Activated B cell treated with CpG ODN at 0.5 μM for 24 hours (primary cell): ENCODE results near the gene RXRA. TPM values are rescaled to one million over a fixed set of nuclear protein-coding genes. Genes with fewer than 3 reads are reported as not detected.
"Not testable (repeated sequence)": the region's sequence is repeated elsewhere in the genome, so short reads cannot be mapped to it uniquely, and the experiment has no call there.

Experiments
- ATAC-seq: fragments of 200-7000 bp; cut with Tn5 transposase; one replicate; pipeline ENCODE4 v1.10.0; 2021; ENCODE audit warnings: low read depth, mild to moderate bottlenecking, moderate library complexity
- CTCF ChIA-PET: fragments of 350-600 bp; sonication (Branson Sonifier 250); formaldehyde crosslinking; loops from one replicate; lab custom pipeline; 2021; ENCODE audit warnings: antibody characterized with exemption; lab: Charles Lee
- POLR2A ChIA-PET: fragments of 350-600 bp; sonication (Branson Sonifier 250); formaldehyde crosslinking; loops from one replicate; lab custom pipeline; 2021; ENCODE audit warnings: antibody characterized with exemption; lab: Charles Lee
- DNase-seq: peaks from one replicate; pipeline ENCODE4 v3.0.0; 2022
- H3K27ac Mint-ChIP-seq: one replicate; pipeline ENCODE4 v1.8.0; 2020; ENCODE audit warnings: mixed read lengths
- H3K27me3 Mint-ChIP-seq: one replicate; pipeline ENCODE4 v1.8.0; 2021; ENCODE audit warnings: mixed read lengths
- H3K36me3 Mint-ChIP-seq: one replicate; pipeline ENCODE4 v1.8.0; 2021; ENCODE audit warnings: low read depth, mixed read lengths
- H3K4me1 Mint-ChIP-seq: one replicate; pipeline ENCODE4 v1.8.0; 2021; ENCODE audit warnings: mixed read lengths
- H3K4me3 Mint-ChIP-seq: one replicate; pipeline ENCODE4 v1.8.0; 2020; ENCODE audit warnings: mild to moderate bottlenecking, mixed read lengths
- H3K9me3 Mint-ChIP-seq: one replicate; pipeline ENCODE4 v1.8.0; 2020; ENCODE audit warnings: mixed read lengths
- intact Hi-C: fragments of 100-400 bp; cut with micrococcal nuclease; formaldehyde crosslinking; loops from one replicate; pipeline ENCODE4 v1.15.1; 2024
- total RNA-seq: library from RNA; stranded (reverse); gene quantifications from 2 replicates; pipeline ENCODE4 v1.2.3, GENCODE V29; 2022
- TF ChIP-seq, protein P1 (sequence below): fragments of 200-600 bp; IDR thresholded peaks from one replicate; pipeline ENCODE4 v1.8.0; 2022; ENCODE audit warnings: antibody characterized with exemption, mild to moderate bottlenecking

The RXRA gene
- total RNA-seq, 1 donor from 2014 or later: 5.0 TPM

DNA sequence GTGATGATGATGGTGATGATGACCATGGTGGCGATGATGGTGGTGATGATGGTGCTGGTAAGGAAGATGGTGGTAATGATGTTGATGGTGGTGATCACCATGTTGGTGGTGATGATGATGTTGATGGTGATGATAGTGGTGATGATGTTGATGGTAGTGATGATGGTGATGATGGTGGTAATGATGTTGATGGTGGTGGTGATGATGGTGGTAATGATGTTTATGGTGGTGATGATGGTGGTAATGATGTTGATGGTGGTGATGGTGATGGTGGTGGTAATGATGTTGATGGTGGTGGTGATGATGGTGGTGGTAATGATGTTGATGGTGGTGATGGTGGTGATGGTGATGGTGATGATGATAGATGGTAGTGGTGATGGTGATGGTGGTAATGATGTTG, 20.7 kb upstream of the RXRA start:
- TF ChIP-seq, protein P1, sequence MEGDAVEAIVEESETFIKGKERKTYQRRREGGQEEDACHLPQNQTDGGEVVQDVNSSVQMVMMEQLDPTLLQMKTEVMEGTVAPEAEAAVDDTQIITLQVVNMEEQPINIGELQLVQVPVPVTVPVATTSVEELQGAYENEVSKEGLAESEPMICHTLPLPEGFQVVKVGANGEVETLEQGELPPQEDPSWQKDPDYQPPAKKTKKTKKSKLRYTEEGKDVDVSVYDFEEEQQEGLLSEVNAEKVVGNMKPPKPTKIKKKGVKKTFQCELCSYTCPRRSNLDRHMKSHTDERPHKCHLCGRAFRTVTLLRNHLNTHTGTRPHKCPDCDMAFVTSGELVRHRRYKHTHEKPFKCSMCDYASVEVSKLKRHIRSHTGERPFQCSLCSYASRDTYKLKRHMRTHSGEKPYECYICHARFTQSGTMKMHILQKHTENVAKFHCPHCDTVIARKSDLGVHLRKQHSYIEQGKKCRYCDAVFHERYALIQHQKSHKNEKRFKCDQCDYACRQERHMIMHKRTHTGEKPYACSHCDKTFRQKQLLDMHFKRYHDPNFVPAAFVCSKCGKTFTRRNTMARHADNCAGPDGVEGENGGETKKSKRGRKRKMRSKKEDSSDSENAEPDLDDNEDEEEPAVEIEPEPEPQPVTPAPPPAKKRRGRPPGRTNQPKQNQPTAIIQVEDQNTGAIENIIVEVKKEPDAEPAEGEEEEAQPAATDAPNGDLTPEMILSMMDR: no peak
- Mint-ChIP-seq H3K4me1 (peaks cover 3% of the 10 kb centered on the region), H3K27ac (no peak overlapping the region), H3K27me3 (peaks cover 2% of the 10 kb centered on the region), H3K4me3 (no peak overlapping the region), H3K36me3 (no peaks in the 10 kb centered on the region), H3K9me3 (no peaks in the 10 kb centered on the region)
- intact Hi-C loops: no loop called here
- POLR2A ChIA-PET: no interaction called here
- CTCF ChIA-PET: no interaction called here
- DNase-seq: no peak
- ATAC-seq: no peak

DNA sequence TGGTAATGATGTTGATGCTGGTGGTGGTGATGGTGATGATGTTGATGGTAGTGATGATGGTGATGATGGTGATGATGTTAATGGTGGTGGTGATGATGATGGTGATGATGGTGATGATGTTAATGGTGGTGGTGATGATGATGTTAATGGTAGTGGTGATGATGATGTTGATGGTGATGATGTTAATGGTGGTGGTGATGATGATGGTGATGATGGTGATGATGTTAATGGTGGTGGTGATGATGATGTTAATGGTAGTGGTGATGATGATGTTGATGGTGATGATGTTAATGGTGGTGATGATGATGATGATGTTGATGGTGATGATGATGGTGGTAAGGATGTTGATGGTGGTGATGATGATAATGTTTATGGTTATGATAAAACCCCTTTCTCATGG, 20.2 kb upstream of the RXRA start:
- H3K4me3 Mint-ChIP-seq, H3K27me3 Mint-ChIP-seq, intact Hi-C loops, H3K9me3 Mint-ChIP-seq, CTCF ChIA-PET, H3K4me1 Mint-ChIP-seq, POLR2A ChIA-PET, H3K27ac Mint-ChIP-seq, H3K36me3 Mint-ChIP-seq, ATAC-seq, DNase-seq: not testable (repeated sequence)

DNA sequence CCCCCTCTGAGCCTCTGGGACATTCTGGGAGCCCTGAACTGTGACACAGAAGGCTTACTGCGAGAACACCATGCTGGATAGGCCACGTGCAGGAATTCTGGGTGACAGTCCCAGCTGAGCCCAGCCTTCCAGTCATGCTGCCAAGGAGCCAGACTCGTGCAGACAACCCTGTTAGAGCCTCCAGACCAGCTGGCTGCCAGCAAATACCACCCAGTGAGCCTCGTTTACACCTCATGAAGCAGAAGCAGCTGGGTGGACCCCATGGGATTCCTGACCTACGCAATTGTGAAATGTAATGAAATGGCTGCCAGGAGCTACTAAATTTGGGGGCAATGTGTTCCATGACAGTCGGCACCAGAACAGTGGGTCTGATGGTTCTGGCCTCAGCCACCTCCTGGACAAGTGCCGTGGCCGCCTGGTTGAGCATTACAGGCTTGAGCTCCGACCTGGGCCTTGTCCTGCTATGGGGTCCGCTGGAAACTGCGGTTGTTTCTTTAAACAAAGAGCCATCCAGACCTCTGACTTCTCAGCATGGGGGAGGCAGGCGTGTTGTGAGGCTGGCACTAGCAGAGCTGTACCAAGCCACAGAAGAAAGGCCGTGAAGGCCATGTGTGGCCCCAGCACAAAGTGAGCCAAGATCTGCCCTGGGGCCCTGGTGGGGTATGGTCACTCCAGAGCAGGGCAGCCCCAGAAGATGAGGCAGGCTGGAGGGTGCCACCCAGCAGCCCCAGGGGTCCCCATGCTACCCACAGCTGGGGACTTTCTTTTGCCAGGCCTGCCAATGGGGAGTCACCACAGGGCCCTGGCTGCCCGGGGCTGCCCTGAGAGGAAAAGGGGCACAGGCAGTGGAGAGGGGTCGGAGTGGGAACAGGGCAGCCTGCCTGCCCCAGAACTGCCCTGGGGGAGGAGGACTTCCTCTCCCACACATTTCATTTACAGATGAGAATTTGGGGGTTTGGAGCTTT, 19.3 kb upstream of the RXRA start:
- no peak overlapping the region for H3K27ac Mint-ChIP-seq
- ATAC-seq (no peak), DNase-seq (no peak)
- ChIA-PET CTCF (no interaction called here), POLR2A (no interaction called here)
- intact Hi-C loops: no loop called here
- H3K36me3 Mint-ChIP-seq: no peaks in the 10 kb centered on the region
- no peak overlapping the region for H3K4me3 Mint-ChIP-seq
- H3K9me3 Mint-ChIP-seq: no peaks in the 10 kb centered on the region
- TF ChIP-seq, protein P1: no peak
- H3K4me1 Mint-ChIP-seq: no peaks in the 10 kb centered on the region
- H3K27me3 Mint-ChIP-seq: peaks cover 2% of the 10 kb centered on the region

DNA sequence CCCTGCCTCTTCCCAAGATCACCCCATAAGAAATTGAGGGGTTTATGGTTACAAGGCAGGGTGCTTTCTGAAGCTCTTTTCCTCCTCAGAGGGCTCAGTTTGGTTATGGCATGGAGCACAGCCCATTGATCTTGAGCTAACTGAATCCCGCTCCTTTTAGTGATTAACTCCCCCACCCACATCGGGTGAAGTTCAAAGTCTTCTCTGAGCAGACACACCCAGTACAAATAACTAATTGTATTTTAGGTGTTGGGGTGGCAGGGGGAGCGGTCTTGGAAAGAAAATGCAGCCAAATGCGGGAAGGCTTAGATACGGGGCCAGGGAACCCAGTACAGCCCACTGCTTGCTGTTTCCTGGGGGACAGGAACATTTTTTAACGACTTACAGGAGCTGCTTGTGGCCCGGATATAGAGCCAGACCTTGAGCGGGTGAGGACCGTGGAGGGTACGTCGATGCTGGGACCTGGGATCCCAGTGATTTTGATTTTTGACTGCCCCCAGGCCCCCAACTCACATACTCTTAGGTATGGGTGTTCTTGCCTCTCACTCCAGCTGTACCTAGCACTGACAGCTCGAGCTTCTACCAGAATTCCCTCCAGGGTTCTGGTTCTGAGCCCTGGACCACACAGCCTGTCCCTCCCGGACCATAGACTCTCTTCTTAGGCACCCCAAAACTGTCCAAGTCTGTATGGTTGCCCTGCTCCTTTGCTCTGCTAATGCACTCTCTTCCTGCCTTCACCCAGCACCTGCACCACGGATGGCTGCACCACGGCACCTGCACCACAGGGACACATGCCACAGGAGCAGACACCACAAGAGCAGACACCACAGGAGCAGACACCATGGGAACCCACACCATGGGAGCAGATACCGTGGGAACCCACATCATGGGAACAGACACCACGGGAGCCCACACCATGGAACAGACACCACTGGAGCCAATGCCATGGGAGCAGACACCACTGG, 18.3 kb upstream of the RXRA start:
- Mint-ChIP-seq H3K9me3 (no peaks in the 10 kb centered on the region), H3K27ac (no peak overlapping the region), H3K4me3 (no peak overlapping the region), H3K27me3 (peaks cover 2% of the 10 kb centered on the region), H3K4me1 (no peaks in the 10 kb centered on the region), H3K36me3 (no peaks in the 10 kb centered on the region)
- intact Hi-C loops: no loop called here
- DNase-seq (no peak), ATAC-seq (no peak)
- TF ChIP-seq, protein P1: no peak
- CTCF ChIA-PET: no interaction called here
- POLR2A ChIA-PET: no interaction called here

DNA sequence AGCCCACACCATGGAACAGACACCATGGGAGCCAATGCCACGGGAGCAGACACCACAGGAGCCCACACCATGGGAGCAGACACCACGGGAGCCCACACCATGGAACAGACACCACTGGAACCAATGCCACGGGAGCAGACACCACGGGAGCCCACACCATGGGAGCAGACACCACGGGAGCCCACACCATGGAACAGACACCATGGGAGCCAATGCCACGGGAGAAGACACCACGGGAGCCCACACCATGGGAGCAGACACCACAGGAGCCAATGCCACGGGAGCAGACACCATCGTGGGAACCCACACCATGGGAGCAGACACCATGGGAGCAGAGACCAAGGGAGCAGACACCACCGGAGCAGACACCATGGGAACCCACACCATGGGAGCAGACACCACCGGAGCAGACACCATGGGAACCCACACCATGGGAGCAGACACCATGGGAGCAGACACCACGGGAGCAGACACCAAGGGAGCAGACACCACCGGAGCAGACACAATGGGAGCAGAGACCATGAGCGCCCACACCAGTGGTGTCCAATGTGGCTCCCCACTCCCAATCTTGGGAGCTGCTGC, 17.5 kb upstream of the RXRA start:
- POLR2A ChIA-PET, H3K27ac Mint-ChIP-seq, CTCF ChIA-PET, ATAC-seq, H3K4me3 Mint-ChIP-seq, intact Hi-C loops, H3K27me3 Mint-ChIP-seq, DNase-seq, H3K36me3 Mint-ChIP-seq, H3K9me3 Mint-ChIP-seq, H3K4me1 Mint-ChIP-seq: not testable (repeated sequence)
